ENCODE results near the gene ABCC6. TPM values are rescaled to one million over a fixed set of nuclear protein-coding genes. Genes with fewer than 3 reads are reported as not detected.
A peak's percentile ranks its signal among the peaks of the same experiment; 100 is the strongest.
"Not testable (repeated sequence)": the region's sequence is repeated elsewhere in the genome, so short reads cannot be mapped to it uniquely, and the experiment has no call there.

The ABCC6 gene
- total RNA-seq, 2 donors from 2014 or later = 0.41 to 1.5 TPM

DNA sequence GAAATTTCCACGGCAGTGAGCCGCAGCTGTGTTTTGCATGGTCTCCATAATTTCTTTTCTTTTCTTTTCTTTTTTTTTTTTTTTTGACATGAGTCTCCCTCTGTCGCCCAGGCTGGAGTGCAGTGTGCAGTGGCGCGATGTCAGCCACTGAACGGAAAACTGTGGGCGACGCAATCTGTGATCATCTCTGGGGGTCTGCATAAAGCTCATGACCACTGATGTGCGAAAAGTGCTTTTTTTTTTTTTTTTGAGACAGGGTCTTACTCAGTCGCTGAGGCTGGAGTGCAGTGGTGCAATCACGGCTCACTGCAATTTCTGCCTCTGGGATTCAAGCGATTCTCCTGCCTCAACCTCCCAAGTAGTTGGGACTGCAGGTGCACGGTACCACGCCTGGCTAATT lies 117.6 kb downstream of the ABCC6 start:
- DNase-seq (ENCODE audit: low spot score) (no peak), ATAC-seq (ENCODE audit: insufficient number of reproducible peaks, low FRiP score, low read depth) (no peak)
- Histone ChIP-seq H3K4me1 (ENCODE audit: control insufficient read depth in 1 of 2, low read depth in 2 of 2) (peaks cover 0 to 8% of the 10 kb centered on the region in 2 donors), H3K4me3 (no peak overlapping the region), H3K27ac (no peak overlapping the region), H3K9me3 (no peaks in the 10 kb centered on the region), H3K36me3 (peaks cover 44% of the 10 kb centered on the region), H3K27me3 (replicated peaks; ENCODE audit: insufficient read depth) (no peaks in the 10 kb centered on the region)
- TF ChIP-seq, protein P1, sequence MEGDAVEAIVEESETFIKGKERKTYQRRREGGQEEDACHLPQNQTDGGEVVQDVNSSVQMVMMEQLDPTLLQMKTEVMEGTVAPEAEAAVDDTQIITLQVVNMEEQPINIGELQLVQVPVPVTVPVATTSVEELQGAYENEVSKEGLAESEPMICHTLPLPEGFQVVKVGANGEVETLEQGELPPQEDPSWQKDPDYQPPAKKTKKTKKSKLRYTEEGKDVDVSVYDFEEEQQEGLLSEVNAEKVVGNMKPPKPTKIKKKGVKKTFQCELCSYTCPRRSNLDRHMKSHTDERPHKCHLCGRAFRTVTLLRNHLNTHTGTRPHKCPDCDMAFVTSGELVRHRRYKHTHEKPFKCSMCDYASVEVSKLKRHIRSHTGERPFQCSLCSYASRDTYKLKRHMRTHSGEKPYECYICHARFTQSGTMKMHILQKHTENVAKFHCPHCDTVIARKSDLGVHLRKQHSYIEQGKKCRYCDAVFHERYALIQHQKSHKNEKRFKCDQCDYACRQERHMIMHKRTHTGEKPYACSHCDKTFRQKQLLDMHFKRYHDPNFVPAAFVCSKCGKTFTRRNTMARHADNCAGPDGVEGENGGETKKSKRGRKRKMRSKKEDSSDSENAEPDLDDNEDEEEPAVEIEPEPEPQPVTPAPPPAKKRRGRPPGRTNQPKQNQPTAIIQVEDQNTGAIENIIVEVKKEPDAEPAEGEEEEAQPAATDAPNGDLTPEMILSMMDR (IDR thresholded peaks at IDR 0.05) = no peak

DNA sequence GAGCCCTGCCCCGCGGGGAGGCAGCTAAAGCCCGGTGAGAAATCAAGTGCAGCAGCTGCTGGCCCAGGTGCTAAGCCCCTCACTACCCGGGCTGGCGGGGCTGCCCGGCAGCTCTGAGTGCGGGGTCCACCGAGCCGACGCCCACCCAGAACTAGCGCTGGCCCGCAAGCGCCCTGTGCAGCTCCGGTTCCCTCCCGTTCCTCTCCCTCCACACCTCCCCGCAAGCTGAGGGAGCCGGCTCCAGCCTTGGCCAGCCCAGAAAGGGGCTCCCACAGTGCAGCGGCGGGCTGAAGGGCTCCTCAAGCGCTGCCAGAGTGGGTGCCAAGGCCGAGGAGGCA lies 118.5 kb downstream of the ABCC6 start:
- not testable (repeated sequence) for H3K27ac ChIP-seq; ATAC-seq (ENCODE audit: insufficient number of reproducible peaks, low FRiP score, low read depth); H3K4me1 ChIP-seq (ENCODE audit: control insufficient read depth in 1 of 2, low read depth in 2 of 2); DNase-seq (ENCODE audit: low spot score); H3K4me3 ChIP-seq; H3K9me3 ChIP-seq; H3K27me3 ChIP-seq (replicated peaks; ENCODE audit: insufficient read depth)
- peaks cover 37% of the 10 kb centered on the region for H3K36me3 ChIP-seq

DNA sequence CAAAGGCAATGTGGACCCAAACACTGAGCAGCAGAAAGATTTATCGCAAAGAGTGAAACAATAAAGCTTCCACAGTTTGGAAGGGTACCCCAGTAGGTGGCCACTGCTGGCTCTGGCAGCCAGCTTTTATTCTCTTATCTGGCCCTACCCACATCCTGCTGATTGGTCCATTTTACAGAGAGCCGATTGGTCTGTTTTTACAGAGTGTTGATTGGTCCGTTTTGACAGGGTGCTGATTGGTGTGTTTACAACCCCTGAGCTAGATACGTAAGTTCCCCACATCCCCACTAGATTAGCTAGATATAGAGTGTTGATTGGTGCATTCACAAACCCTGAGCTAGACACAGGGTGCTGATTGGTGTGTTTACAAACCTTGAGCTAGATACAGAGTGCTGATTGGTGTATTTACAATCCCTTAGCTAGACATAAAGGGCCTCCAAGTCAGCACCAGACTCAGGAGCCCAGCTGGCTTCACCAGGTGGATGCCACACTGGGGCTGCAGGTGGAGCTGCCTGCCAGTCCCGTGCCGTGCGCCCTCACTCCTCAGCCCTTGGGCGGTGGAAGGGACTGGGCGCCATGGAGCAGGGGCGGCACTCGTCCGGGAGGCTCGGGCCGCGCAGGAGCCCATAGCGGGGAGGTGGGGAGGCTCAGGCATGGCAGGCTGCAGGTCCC lies 119.0 kb downstream of the ABCC6 start:
- not testable (repeated sequence) for ATAC-seq (ENCODE audit: insufficient number of reproducible peaks, low FRiP score, low read depth); H3K4me1 ChIP-seq (ENCODE audit: control insufficient read depth in 1 of 2, low read depth in 2 of 2); DNase-seq (ENCODE audit: low spot score); H3K9me3 ChIP-seq; H3K27me3 ChIP-seq (replicated peaks; ENCODE audit: insufficient read depth); H3K27ac ChIP-seq; H3K4me3 ChIP-seq
- H3K36me3 ChIP-seq = peaks cover 37% of the 10 kb centered on the region

DNA sequence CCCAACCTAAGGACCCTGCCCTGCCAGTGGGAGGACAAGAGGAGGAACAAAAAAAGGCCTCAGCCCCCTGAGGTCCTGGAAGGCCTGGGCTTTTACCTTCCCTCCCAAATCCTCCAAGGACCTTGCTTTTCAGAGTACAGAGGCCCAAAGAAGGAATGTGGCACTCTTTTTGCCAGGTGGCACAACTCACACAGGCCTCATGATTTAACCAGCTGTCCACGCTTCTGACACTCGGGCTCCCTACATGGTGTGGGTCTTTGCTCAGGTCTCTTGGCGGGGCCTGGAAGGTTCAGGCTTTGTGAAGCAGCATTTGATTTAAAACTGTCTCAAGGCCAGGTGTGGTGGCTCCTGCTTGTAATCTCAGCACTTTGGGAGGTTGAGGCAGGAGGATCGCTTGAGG lies 120.6 kb downstream of the ABCC6 start:
- no peak overlapping the region for H3K4me3 ChIP-seq
- DNase-seq (ENCODE audit: low spot score) (no peak), ATAC-seq (ENCODE audit: insufficient number of reproducible peaks, low FRiP score, low read depth) (no peak)
- peaks cover 40% of the 10 kb centered on the region for H3K36me3 ChIP-seq
- H3K4me1 ChIP-seq (ENCODE audit: control insufficient read depth in 1 of 2, low read depth in 2 of 2) = peaks cover 0 to 8% of the 10 kb centered on the region in 2 donors
- no peaks in the 10 kb centered on the region for H3K9me3 ChIP-seq
- H3K27ac ChIP-seq = peak overlapping the region in 1 of 2 donors; percentile 17
- no peaks in the 10 kb centered on the region for H3K27me3 ChIP-seq (replicated peaks; ENCODE audit: insufficient read depth)
- TF ChIP-seq, protein P1 (IDR thresholded peaks at IDR 0.05) = no peak

DNA sequence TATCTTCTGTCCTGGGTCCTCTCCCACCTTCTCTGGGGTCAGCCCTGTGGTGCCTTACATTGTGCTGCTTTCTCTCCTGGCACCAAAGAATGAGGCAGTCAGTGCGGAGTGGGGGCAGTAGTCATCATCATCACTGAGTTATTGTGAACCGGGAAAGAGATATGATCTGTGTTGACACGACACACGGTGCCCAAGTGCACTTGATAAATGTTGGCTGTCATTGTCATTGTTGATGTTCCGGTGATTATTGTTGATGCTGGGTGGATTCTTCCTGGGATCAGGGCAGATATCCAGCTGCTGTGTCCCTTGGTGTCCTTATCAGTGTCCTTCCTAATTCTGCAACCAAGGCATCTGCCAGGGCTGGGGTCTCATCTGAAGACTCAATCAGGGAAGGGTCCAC lies 121.7 kb downstream of the ABCC6 start:
- H3K4me1 ChIP-seq (ENCODE audit: control insufficient read depth in 1 of 2, low read depth in 2 of 2) = peaks cover 8 to 20% of the 10 kb centered on the region in 2 donors
- ATAC-seq (ENCODE audit: insufficient number of reproducible peaks, low FRiP score, low read depth) (no peak), DNase-seq (ENCODE audit: low spot score) (no peak)
- peaks cover 35% of the 10 kb centered on the region for H3K36me3 ChIP-seq
- no peak overlapping the region for H3K27ac ChIP-seq
- TF ChIP-seq, protein P1 (IDR thresholded peaks at IDR 0.05) = no peak
- no peaks in the 10 kb centered on the region for H3K27me3 ChIP-seq (replicated peaks; ENCODE audit: insufficient read depth)
- H3K9me3 ChIP-seq = no peaks in the 10 kb centered on the region
- H3K4me3 ChIP-seq = no peak overlapping the region

DNA sequence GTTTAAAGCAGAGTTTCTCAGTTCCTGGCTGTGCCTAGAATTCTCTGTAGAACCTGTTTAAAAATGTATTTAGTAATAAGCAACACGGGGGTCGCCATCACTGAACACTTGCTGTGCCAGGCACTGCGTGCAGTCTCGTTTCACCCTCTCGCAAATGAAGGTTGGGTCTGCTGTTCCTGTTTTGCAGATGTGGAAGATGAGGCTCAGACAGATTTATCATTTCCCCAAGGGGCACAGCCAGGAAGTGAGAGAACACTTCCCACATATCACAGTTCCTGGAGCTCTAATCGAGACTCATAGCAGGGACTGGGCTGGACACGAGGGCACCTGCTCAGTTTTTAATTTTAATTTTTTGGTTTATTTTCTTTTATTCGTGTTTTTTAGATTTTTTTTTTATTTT lies 122.7 kb downstream of the ABCC6 start:
- Histone ChIP-seq H3K27me3 (replicated peaks; ENCODE audit: insufficient read depth) (no peaks in the 10 kb centered on the region), H3K36me3 (peaks cover 26% of the 10 kb centered on the region), H3K4me1 (ENCODE audit: control insufficient read depth in 1 of 2, low read depth in 2 of 2) (peaks cover 16 to 29% of the 10 kb centered on the region in 2 donors), H3K9me3 (no peaks in the 10 kb centered on the region), H3K27ac (no peak overlapping the region), H3K4me3 (no peak overlapping the region)
- TF ChIP-seq, protein P1 (IDR thresholded peaks at IDR 0.05) = no peak
- ATAC-seq (ENCODE audit: insufficient number of reproducible peaks, low FRiP score, low read depth) (no peak), DNase-seq (ENCODE audit: low spot score) (no peak)
